Measurements from ENCODE around the gene GGA3.

GGA3 gene

GRCh38 chr17:75261336-75262111, at the start of gene GGA3, which contains the start of gene MRPS7:
TSS of gene GGA3 (minus strand) at chr17:75261606. CDS start at chr17:75261587, 19 bp downstream.
TSS of gene MRPS7 (plus strand) at chr17:75261879. CDS start at chr17:75261901, 22 bp downstream.
- no peak for FAIRE-seq
- peak; percentile 94 for DNase-seq (ENCODE audit: insufficient read length, low spot score)
- no peak for TF ChIP-seq CTCF (IDR thresholded peaks at IDR 0.05; ENCODE audit: insufficient read depth, missing control alignments)

GRCh38 chr17:75308732-75309629, 47.6 kb upstream of the GGA3 start:
- TF ChIP-seq CTCF (IDR thresholded peaks at IDR 0.05; ENCODE audit: insufficient read depth, missing control alignments): no peak
- FAIRE-seq: no peak
- no peak for DNase-seq (ENCODE audit: insufficient read length, low spot score)

GRCh38 chr17:75307957-75308731, 46.7 kb upstream of the GGA3 start:
- no peak for TF ChIP-seq CTCF (IDR thresholded peaks at IDR 0.05; ENCODE audit: insufficient read depth, missing control alignments)
- no peak for DNase-seq (ENCODE audit: insufficient read length, low spot score)
- FAIRE-seq: no peak

- TF ChIP-seq CTCF (IDR thresholded peaks at IDR 0.05; ENCODE audit: insufficient read depth, missing control alignments): no peak
- no peak for DNase-seq (ENCODE audit: insufficient read length, low spot score)
- no peak for FAIRE-seq
These were observed 40.2 kb upstream of the GGA3 start for GRCh38 chr17:75301502-75302206.

- DNase-seq (ENCODE audit: insufficient read length, low spot score) (no peak), FAIRE-seq (no peak)
- no peak for TF ChIP-seq CTCF (IDR thresholded peaks at IDR 0.05; ENCODE audit: insufficient read depth, missing control alignments)
These were observed 39.6 kb upstream of the GGA3 start for GRCh38 chr17:75301049-75301448.

- FAIRE-seq: no peak
These were observed 38.9 kb upstream of the GGA3 start for GRCh38 chr17:75300280-75300679.

More at GRCh38 chr17:75300280-75300679, 38.9 kb upstream of the GGA3 start:
- no peak for TF ChIP-seq CTCF (IDR thresholded peaks at IDR 0.05; ENCODE audit: insufficient read depth, missing control alignments)
- DNase-seq (ENCODE audit: insufficient read length, low spot score): no peak

Measured in D721Med (cell line).